Lower leg skin (tissue), 3 donors: Measurements from ENCODE around the gene ZNF280B.
"Not testable (repeated sequence)": the region's sequence is repeated elsewhere in the genome, so short reads cannot be mapped to it uniquely, and the experiment has no call there.

ENCODE experiments used
- POLR2A ChIP-seq, 2 donors: fragments of 450-650 bp; IDR thresholded peaks; one replicate each; pipeline ENCODE4 v1.6.1; 2016 to 2017; ENCODE audit warnings: antibody characterized with exemption in 2 of 2, mild to moderate bottlenecking in 1 of 2, moderate library complexity in 1 of 2
- TF ChIP-seq, protein P1 (sequence below), 3 donors: fragments of 450-650 bp; IDR thresholded peaks; one replicate each; pipeline ENCODE4 v1.5.1; 2016; ENCODE audit warnings: antibody characterized with exemption in 3 of 3, mild to moderate bottlenecking in 3 of 3, moderate library complexity in 2 of 3

DNA sequence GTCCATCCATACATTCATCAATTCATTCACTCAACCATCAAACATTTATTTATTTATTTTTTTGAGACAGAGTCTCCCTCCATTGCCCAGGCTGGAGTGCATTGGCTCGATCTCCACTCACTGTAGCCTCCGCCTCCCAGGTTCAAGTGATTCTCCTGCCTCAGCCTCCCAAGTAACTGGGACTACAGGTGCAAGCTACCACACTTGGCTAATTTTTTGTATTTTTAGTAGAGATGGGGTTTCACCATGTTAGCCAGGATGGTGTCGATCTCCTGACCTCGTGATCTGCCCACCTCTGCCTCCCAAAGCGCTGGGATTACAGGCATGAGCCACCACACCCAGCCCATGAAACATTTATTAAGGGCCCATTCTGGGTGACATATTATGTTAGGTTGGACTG is 37.4 kb downstream of the ZNF280B start:
- TF ChIP-seq, protein P1, sequence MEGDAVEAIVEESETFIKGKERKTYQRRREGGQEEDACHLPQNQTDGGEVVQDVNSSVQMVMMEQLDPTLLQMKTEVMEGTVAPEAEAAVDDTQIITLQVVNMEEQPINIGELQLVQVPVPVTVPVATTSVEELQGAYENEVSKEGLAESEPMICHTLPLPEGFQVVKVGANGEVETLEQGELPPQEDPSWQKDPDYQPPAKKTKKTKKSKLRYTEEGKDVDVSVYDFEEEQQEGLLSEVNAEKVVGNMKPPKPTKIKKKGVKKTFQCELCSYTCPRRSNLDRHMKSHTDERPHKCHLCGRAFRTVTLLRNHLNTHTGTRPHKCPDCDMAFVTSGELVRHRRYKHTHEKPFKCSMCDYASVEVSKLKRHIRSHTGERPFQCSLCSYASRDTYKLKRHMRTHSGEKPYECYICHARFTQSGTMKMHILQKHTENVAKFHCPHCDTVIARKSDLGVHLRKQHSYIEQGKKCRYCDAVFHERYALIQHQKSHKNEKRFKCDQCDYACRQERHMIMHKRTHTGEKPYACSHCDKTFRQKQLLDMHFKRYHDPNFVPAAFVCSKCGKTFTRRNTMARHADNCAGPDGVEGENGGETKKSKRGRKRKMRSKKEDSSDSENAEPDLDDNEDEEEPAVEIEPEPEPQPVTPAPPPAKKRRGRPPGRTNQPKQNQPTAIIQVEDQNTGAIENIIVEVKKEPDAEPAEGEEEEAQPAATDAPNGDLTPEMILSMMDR (IDR thresholded peaks at IDR 0.05): not testable (repeated sequence)
- TF ChIP-seq POLR2A (IDR thresholded peaks at IDR 0.05): not testable (repeated sequence)
